Cortex of kidney (tissue), 1 donor: ENCODE results near the gene SGCG.
"Not testable (repeated sequence)": the region's sequence is repeated elsewhere in the genome, so short reads cannot be mapped to it uniquely, and the experiment has no call there.

Experiments
- DNase-seq: peaks from one replicate; lab custom pipeline; 2025; lab: John Stamatoyannopoulos, UW

SGCG gene

DNA sequence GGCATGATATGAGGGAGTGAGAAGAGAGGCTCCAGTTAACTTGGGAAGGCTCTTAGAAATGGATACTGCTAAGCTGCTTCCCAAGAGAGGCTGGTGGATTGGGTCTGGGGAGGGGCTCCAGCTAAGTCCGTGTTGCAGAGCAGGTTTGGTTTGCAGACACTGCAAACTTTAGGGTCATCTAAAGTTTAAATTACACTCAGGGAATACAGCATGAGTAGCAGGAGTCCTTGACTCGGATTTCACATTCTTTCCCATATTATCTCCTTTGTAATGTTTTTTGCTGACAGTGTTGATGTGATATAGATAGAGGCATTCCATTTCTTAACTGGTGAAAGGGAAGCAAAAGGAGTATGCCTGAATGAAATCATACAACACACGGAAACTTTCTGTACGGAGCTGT, 31.9 kb downstream of the SGCG start:
- no peak for DNase-seq

GRCh38 chr13:23231241-23231640, 50.5 kb downstream of the SGCG start:
- no peak for DNase-seq

GRCh38 chr13:23235994-23236393, 55.2 kb downstream of the SGCG start:
- DNase-seq: no peak

- DNase-seq: no peak
Measured at GRCh38 chr13:23243066-23243465, 62.3 kb downstream of the SGCG start.

- DNase-seq: not testable (repeated sequence)
Measured at GRCh38 chr13:23248410-23248809, 67.6 kb downstream of the SGCG start.

DNA sequence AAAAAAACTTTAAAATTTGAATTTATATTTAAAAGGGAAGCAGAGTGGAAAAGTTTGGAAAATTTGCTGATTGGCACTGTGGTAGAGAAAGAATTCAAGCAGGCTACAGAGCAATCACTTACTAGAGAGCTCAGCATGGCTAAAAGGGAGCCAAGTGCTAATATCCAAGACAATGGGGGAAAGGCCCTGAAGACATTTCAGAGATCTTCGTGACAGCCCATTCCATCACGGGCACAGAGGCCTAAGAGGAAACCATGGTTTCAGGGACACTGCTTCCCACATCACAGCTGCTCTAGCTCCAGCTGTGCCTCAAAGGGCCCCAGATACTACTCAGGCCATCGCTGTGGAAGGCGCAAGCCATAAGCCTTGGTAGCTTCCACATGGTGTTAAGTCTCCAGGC, 73.7 kb downstream of the SGCG start:
- DNase-seq: no peak

GRCh38 chr13:23267571-23267970, 86.8 kb downstream of the SGCG start:
- DNase-seq: no peak

GRCh38 chr13:23268441-23268840, 87.7 kb downstream of the SGCG start:
- DNase-seq: no peak

DNA sequence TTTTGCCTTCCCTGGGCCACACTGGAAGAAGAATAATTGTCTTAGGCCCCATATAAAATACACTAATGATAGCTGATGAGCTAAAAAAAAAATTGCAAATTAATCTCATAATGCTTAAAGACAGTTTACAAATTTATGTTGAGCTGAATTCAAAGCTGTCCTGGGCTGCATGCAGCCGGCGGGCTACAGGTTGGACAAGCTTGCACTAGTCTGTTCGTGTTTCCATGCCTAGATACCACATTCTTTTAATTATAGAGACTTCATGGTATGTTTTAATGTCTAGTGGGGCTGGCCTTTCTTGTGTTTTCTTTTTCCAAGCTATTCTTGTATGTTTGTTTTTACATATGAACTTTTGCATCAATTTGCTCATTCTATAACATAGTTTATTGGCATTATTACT, 90.6 kb downstream of the SGCG start:
- DNase-seq: no peak

DNA sequence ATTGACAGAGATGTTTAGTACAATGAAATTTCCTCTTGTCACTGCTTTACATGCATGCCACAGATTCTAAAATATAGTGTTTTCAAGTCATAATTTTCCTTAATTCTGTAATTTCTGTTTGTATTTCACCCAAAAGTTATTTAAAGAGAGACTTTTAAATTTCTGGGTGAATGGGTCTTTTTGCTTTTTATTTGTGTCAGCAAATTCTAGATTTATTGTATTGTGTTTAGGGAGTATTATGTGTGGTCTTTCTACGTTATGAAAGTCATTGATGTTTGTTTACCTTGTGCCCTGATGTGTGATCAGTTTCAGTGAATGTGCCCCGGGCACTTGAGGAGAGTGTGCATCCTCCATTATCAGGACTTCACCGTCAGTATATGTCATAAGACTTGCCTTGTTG, 92.7 kb downstream of the SGCG start:
- DNase-seq: no peak

- no peak for DNase-seq
Measured at GRCh38 chr13:23279321-23279720, 98.5 kb downstream of the SGCG start.

- DNase-seq: no peak
Measured at GRCh38 chr13:23288564-23288963, 107.8 kb downstream of the SGCG start.

- DNase-seq: no peak
Measured at GRCh38 chr13:23288995-23289394, 108.2 kb downstream of the SGCG start.

- no peak for DNase-seq
Measured at GRCh38 chr13:23289917-23290357, 109.2 kb downstream of the SGCG start.

GRCh38 chr13:23292586-23292985, 111.8 kb downstream of the SGCG start:
- DNase-seq: no peak

- DNase-seq: not testable (repeated sequence)
Measured at GRCh38 chr13:23314837-23315236, 134.1 kb downstream of the SGCG start.

DNA sequence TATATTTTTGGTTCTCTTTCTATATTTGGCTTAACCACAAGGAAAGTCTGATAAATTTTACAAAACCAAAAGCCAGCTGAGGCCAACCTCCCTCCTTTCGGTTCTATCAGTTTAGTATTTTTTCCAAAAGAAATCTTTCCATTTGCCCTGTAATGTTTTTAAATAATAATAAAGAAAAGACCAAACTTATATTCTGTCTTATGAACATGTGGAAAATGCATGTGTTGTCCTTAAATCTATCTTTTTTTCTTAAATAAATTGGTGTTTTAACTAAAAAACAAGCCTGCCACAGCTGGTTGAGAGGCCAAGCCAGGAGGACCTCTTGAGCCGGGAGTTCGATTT, 139.1 kb downstream of the SGCG start:
- DNase-seq: no peak

DNA sequence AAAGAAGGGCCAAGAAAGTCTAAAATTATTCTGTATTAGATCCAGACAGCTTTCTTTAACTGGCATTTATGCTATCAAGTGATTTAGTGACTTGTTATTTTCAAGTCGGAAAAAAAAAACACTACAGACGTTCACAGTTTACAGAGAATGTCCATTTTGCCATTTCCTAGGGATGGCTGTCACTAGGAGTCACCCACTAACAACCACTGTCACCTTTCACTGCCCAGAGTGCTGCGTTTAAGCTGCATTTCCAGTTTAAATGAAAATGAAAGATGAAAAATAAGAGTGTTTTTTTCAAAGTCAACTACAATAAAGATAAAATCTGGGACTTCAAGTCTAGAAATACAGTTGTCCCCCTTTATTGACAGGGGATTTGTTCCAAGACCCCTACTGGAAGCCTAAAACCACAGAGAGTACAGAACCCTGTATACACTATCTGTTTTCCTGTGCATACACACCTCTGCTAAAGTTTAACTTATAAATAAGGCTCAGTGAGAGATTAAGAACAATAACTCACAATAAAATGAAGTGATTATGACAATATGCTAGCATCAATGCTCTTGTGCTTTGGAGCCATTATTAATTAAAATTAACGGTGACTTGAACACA, 140.3 kb downstream of the SGCG start:
- no peak for DNase-seq

- DNase-seq: no peak
Measured at GRCh38 chr13:23321535-23322241, 140.9 kb downstream of the SGCG start.

DNA sequence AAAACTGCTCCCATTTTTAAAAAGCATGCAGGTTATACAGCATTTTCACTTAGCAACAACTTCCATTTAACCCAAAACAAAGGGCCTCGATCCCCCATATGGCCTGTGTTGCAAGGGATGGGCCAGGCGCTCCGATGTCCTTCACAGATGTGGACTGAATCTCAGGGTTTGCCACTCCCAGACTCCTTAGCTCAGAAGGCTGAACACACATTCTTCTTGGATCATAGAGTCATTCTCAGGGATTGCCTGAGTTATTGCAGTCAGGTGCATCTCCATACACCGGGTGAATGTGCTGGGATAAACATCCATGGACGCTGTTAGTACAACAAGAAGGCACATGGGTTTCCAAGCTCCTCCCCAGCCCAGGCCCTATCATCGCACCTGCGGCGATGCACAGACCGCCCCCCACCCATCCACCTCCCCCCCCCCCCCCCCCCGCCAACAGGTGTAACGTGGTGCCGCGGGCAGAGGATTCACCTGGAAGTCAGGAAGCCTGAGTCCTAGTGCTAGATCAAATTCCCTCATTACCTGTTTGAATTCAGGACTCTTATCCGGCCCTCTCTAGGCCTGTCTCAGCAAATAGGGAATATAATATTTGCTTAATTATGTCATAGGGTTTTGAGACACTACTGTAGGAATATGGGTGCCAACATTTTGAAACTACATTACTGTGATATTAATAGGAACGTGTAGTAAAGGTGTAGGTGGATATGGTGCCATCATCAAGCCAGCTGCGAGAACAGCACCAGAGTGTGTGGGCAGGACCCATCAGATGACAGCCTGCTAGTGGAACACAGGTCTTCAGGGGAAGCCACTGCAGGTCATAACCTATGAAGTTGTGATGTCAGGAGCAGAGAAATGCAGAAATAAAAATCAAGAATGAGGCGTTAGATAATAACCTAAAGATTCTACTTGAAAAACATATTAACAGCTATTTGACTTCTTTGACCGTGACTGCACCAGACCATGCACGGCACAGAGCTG, 141.9 kb downstream of the SGCG start:
- no peak for DNase-seq

- DNase-seq: no peak
Measured at GRCh38 chr13:23323946-23324709, 143.3 kb downstream of the SGCG start.

DNA sequence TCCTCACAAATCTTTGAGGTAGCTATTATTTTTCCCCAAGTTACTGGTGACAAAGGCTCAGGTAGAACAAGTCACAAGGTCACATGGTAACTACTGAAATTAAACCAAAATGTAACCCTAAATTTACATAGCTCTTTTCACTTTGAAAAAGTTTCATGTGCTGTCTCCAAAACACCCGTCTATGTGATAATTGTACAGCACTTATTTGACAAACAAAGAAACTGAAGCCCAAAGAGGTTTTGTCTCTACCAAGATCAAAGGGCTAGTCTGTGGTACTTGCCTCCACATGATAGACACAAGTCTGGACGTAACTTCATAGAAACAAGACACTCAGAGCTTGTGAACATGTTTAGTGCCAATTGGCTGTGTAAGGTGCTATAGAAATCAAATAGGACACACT, 144.4 kb downstream of the SGCG start:
- no peak for DNase-seq
